ENCODE measurements around the gene ZNF644.

GRCh38 chr1:90936731-90937130 lies 85.1 kb downstream of the ZNF644 start:
- no peak for TF ChIP-seq CTCF (conservative IDR thresholded peaks at IDR 0.05; ENCODE audit: low read depth, low read length)
- no peak for TF ChIP-seq EZH2phosphoT487 (IDR thresholded peaks at IDR 0.05; ENCODE audit: borderline replicate concordance, low read length)

All from PC-3 (cell line).